VCaP (cell line): ENCODE data around the gene C12orf76.
A peak's percentile ranks its signal among the peaks of the same experiment; 100 is the strongest.
"Not testable (repeated sequence)": the region's sequence is repeated elsewhere in the genome, so short reads cannot be mapped to it uniquely, and the experiment has no call there.

Experiments
- H3K27ac ChIP-seq: fragments of 450-650 bp; 2 replicates; pipeline ENCODE4 v1.5.1; 2017
- CTCF ChIP-seq: fragments of 450-650 bp; conservative IDR thresholded peaks from 2 replicates; pipeline ENCODE4 v1.5.1; 2017; ENCODE audit warnings: mild to moderate bottlenecking, moderate library complexity

The C12orf76 gene

GRCh38 chr12:110048242-110049027 is at the start of gene C12orf76:
Gene C12orf76, minus strand, starts transcription at chr12:110048522. Its CDS starts 27 bp downstream, at chr12:110048495.
- TF ChIP-seq CTCF: no peak
- peak within 1 kb of the TSS; percentile 82 for H3K27ac ChIP-seq

- no peak overlapping the region for H3K27ac ChIP-seq
- no peak for TF ChIP-seq CTCF
These were observed 45.4 kb upstream of the C12orf76 start for GRCh38 chr12:110093631-110094311.

- H3K27ac ChIP-seq: no peak overlapping the region
- TF ChIP-seq CTCF: no peak
These were observed 42.9 kb upstream of the C12orf76 start for GRCh38 chr12:110091136-110091711.

- TF ChIP-seq CTCF: no peak
These were observed 42.2 kb upstream of the C12orf76 start for GRCh38 chr12:110090266-110091135.

GRCh38 chr12:110088936-110089335 is 40.6 kb upstream of the C12orf76 start:
- no peak overlapping the region for H3K27ac ChIP-seq
- TF ChIP-seq CTCF: no peak

More at GRCh38 chr12:110090266-110091135, 42.2 kb upstream of the C12orf76 start:
- H3K27ac ChIP-seq: no peak overlapping the region

GRCh38 chr12:110088216-110088615 is 39.9 kb upstream of the C12orf76 start:
- H3K27ac ChIP-seq: not testable (repeated sequence)

GRCh38 chr12:110084314-110085015 is 36.1 kb upstream of the C12orf76 start:
- no peak overlapping the region for H3K27ac ChIP-seq

More at GRCh38 chr12:110084314-110085015, 36.1 kb upstream of the C12orf76 start:
- TF ChIP-seq CTCF: no peak
